HCT116 (cell line): ENCODE measurements around the gene CSF1R. TPM values are rescaled to one million over a fixed set of nuclear protein-coding genes. Genes with fewer than 3 reads are reported as not detected.

Source experiments
- ATAC-seq: fragments of 200-7000 bp; cut with Tn5 transposase; 2 replicates; pipeline ENCODE4 v1.9.1; 2020; ENCODE audit warnings: mild to moderate bottlenecking, moderate library complexity
- BruUV-seq: library from RNA; stranded (reverse); fragments of 400-500 nt; replicated peaks from 2 replicates; lab custom pipeline; 2021; lab: Mats Ljungman, UMichigan
- CTCF ChIA-PET: fragments of 300-600 bp; sonication (Branson Sonifier 250); formaldehyde crosslinking; loops from one replicate; lab custom pipeline; 2021; ENCODE audit warnings: antibody characterized with exemption; lab: Charles Lee
- POLR2A ChIA-PET: fragments of 300-600, 350-600 bp; sonication (Branson Sonifier 250); formaldehyde crosslinking; loops from one replicate; lab custom pipeline; 2021; ENCODE audit warnings: antibody characterized with exemption; lab: Charles Lee
- RAD21 ChIA-PET, 2 experiments: fragments of 300-600 bp; sonication (Branson Sonifier 250); formaldehyde crosslinking; loops; one replicate each; lab custom pipeline; 2023; ENCODE audit warnings: low total read pairs in 2 of 2; ENCODE audit not compliant: uncharacterized antibody in 2 of 2, unreplicated experiment in 2 of 2, low non-redundant PET in 1 of 2; lab: Charles Lee
- DNase-seq: peaks from one replicate; pipeline ENCODE4 v3.0.0-alpha.2; 2010; ENCODE audit warnings: low read depth, low spot score
- H2AFZ ChIP-seq: fragments of 200-600 bp; shearing (Covaris generic), sonication (generic); 2 replicates; pipeline ENCODE4 v1.6.1; 2017; ENCODE audit warnings: low read depth, mixed run types, mixed read lengths, antibody characterized with exemption, low read length; ENCODE audit not compliant: poor library complexity, severe bottlenecking
- H3K27ac ChIP-seq: 2 replicates; pipeline ENCODE4 v1.5.1; 2012; ENCODE audit warnings: low read depth, low read length
- H3K27me3 ChIP-seq: fragments of 200-600 bp; sonication (generic); 2 replicates; pipeline ENCODE4 v1.6.1; 2016; ENCODE audit warnings: mixed run types, low read length, mixed read lengths; ENCODE audit not compliant: insufficient read depth
- H3K36me3 ChIP-seq, 2 experiments: fragments of 200-500 bp in 1 of 2; fragments of 200-600 bp in 1 of 2; sonication (Bioruptor generic) in 1 of 2; sonication (generic) in 1 of 2; 2 replicates each; pipeline versions ENCODE4 v1.5.1 to v1.6.1; 2014 to 2016; ENCODE audit warnings: low read length in 2 of 2, inconsistent platforms in 1 of 2, mixed read lengths in 1 of 2, mixed run types in 1 of 2; ENCODE audit not compliant: insufficient read depth in 2 of 2, control insufficient read depth in 1 of 2
- H3K4me1 ChIP-seq, 2 experiments: fragments of 200-600 bp in 1 of 2; sonication (generic) in 1 of 2; 2 replicates each; pipeline versions ENCODE4 v1.5.1 to v1.6.1; 2012 to 2017; ENCODE audit warnings: low read length in 2 of 2, inconsistent platforms in 1 of 2, mild to moderate bottlenecking in 1 of 2, mixed read lengths in 1 of 2, mixed run types in 1 of 2, moderate library complexity in 1 of 2; ENCODE audit not compliant: insufficient read depth in 2 of 2, control insufficient read depth in 1 of 2
- H3K4me2 ChIP-seq: fragments of 200-600 bp; sonication (generic); 2 replicates; pipeline ENCODE4 v1.6.1; 2017; ENCODE audit warnings: mixed run types, low read length, mixed read lengths
- H3K4me3 ChIP-seq, 2 experiments: fragments of 200-600 bp in 1 of 2; sonication (generic) in 1 of 2; replicated peaks in 1 of 2; 2 replicates each; pipeline ENCODE4 v1.5.1; 2011 to 2016; ENCODE audit warnings: low read length in 2 of 2, control low read depth in 1 of 2, low read depth in 1 of 2, mild to moderate bottlenecking in 1 of 2, mixed read lengths in 1 of 2, mixed run types in 1 of 2
- H3K79me2 ChIP-seq: fragments of 200-600 bp; sonication (generic); 2 replicates; pipeline ENCODE4 v1.6.1; 2017; ENCODE audit warnings: mild to moderate bottlenecking, mixed run types, low read length, moderate library complexity, mixed read lengths; ENCODE audit not compliant: insufficient read depth
- H3K9ac ChIP-seq: fragments of 200-600 bp; sonication (generic); 2 replicates; pipeline ENCODE4 v1.6.1; 2016; ENCODE audit warnings: low read length, mixed read lengths
- H3K9me2 ChIP-seq: fragments of 200-600 bp; sonication (generic), shearing (Covaris generic); 2 replicates; pipeline ENCODE4 v1.6.1; 2017; ENCODE audit warnings: mixed run types, mild to moderate bottlenecking, moderate library complexity; ENCODE audit not compliant: insufficient read depth
- H3K9me3 ChIP-seq, 2 experiments: fragments of 200-500 bp in 1 of 2; fragments of 200-600 bp in 1 of 2; sonication (Bioruptor generic) in 1 of 2; sonication (generic) in 1 of 2; 2 replicates each; pipeline ENCODE4 v1.6.1; 2014 to 2017; ENCODE audit warnings: low read length in 2 of 2, mixed read lengths in 2 of 2, inconsistent platforms in 1 of 2, low read depth in 1 of 2, mild to moderate bottlenecking in 1 of 2, mixed run types in 1 of 2, moderate library complexity in 1 of 2; ENCODE audit not compliant: control insufficient read depth in 1 of 2, insufficient read depth in 1 of 2
- H4K20me1 ChIP-seq: fragments of 200-600 bp; sonication (generic), shearing (Covaris generic); 2 replicates; pipeline ENCODE4 v1.6.1; 2017; ENCODE audit warnings: mixed run types, mild to moderate bottlenecking, moderate library complexity; ENCODE audit not compliant: insufficient read depth
- ATF3 ChIP-seq: IDR thresholded peaks from 2 replicates; pipeline ENCODE4 v1.6.1; 2012
- CTCF ChIP-seq, 3 experiments: fragments of 200-600 bp in 1 of 3; sonication (generic) in 1 of 3; IDR thresholded peaks in 2 of 3; conservative IDR thresholded peaks in 1 of 3; 2 replicates each; pipeline ENCODE4 v1.5.1; 2012 to 2017; ENCODE audit warnings: low read depth in 2 of 3, low read length in 2 of 3, antibody characterized with exemption in 1 of 3, borderline replicate concordance in 1 of 3, control low read depth in 1 of 3, mild to moderate bottlenecking in 1 of 3, mixed read lengths in 1 of 3, mixed run types in 1 of 3, moderate library complexity in 1 of 3; ENCODE audit not compliant: insufficient read depth in 1 of 3
- EGR1 ChIP-seq: IDR thresholded peaks from 2 replicates; pipeline ENCODE4 v1.6.1; 2012; ENCODE audit warnings: low read depth
- ELF1 ChIP-seq: IDR thresholded peaks from 2 replicates; pipeline ENCODE4 v1.6.1; 2012; ENCODE audit warnings: low read depth, borderline replicate concordance
- EZH2phosphoT487 ChIP-seq: fragments of 200-600 bp; IDR thresholded peaks from 2 replicates; pipeline ENCODE4 v1.6.1; 2018; ENCODE audit warnings: antibody characterized with exemption, borderline replicate concordance
- JUND ChIP-seq: IDR thresholded peaks from 2 replicates; pipeline ENCODE4 v1.6.1; 2012
- MAX ChIP-seq: IDR thresholded peaks from 2 replicates; pipeline ENCODE4 v1.6.1; 2012
- POLR2AphosphoS5 ChIP-seq: IDR thresholded peaks from 2 replicates; pipeline ENCODE4 v1.6.1; 2011; ENCODE audit warnings: mild to moderate bottlenecking, low read depth, low read length, moderate library complexity
- REST ChIP-seq: IDR thresholded peaks from 2 replicates; pipeline ENCODE4 v1.6.1; 2012; ENCODE audit warnings: low read depth
- SIN3A ChIP-seq: IDR thresholded peaks from 2 replicates; pipeline ENCODE4 v1.6.1; 2012; ENCODE audit warnings: low read depth
- SRF ChIP-seq: IDR thresholded peaks from 2 replicates; pipeline ENCODE4 v1.6.1; 2012; ENCODE audit warnings: low read depth
- TCF7L2 ChIP-seq: IDR thresholded peaks from 2 replicates; pipeline ENCODE4 v1.7.0; 2011; ENCODE audit warnings: borderline replicate concordance, inconsistent platforms; ENCODE audit not compliant: insufficient read depth, insufficient read length; ENCODE audit errors: extremely low read depth
- ZBTB33 ChIP-seq: IDR thresholded peaks from 2 replicates; pipeline ENCODE4 v1.6.1; 2011; ENCODE audit warnings: mild to moderate bottlenecking, low read length, moderate library complexity; ENCODE audit not compliant: insufficient replicate concordance; ENCODE audit errors: extremely low read depth
- ZFX ChIP-seq: fragments of 450-650 bp; IDR thresholded peaks from 2 replicates; pipeline ENCODE4 v1.6.1; 2017
- intact Hi-C: fragments of 100-400 bp; cut with micrococcal nuclease; formaldehyde crosslinking; loops from 2 replicates; pipeline ENCODE4 v1.10.0; 2022
- total RNA-seq: library from RNA; stranded (reverse); gene quantifications from one replicate; pipeline ENCODE4 v1.2.1, GENCODE V29; 2021; ENCODE audit not compliant: unreplicated experiment

The CSF1R gene
- total RNA-seq, 1 experiment from 2014 or later = 0.17 TPM

GRCh38 chr5:150129454-150129812, 43.1 kb upstream of the CSF1R start (continued):
- TF ChIP-seq CTCF (IDR thresholded peaks at IDR 0.05 in 2 of 3, conservative IDR thresholded peaks at IDR 0.05 in 1 of 3; ENCODE audit: borderline replicate concordance in 1 of 3, insufficient read depth in 1 of 3, low read depth in 2 of 3, low read length in 2 of 3) (no peak), SIN3A (no peak), REST (no peak), POLR2AphosphoS5 (no peak), MAX (no peak), ZFX (no peak)

- Histone ChIP-seq H3K9me2 (no peaks in the 10 kb centered on the region), H3K9me3 (no peaks in the 10 kb centered on the region), H3K4me3 (no peak overlapping the region), H3K9ac (no peak overlapping the region), H3K4me2 (no peak overlapping the region), H3K4me1 (peaks cover 4 to 17% of the 10 kb centered on the region in 2 experiments; a peak in 3 of 4 replicates), H2AFZ (no peak overlapping the region), H4K20me1 (no peaks in the 10 kb centered on the region), H3K79me2 (no peaks in the 10 kb centered on the region), H3K27me3 (no peaks in the 10 kb centered on the region), H3K27ac (no peak overlapping the region), H3K36me3 (no peaks in the 10 kb centered on the region)
- DNase-seq (no peak), ATAC-seq (no peak)
- no TSS peak for BruUV-seq
- intact Hi-C loops = no loop called here
- ChIA-PET POLR2A (no interaction called here), RAD21 (no interaction called here), CTCF (no interaction called here)
- TF ChIP-seq JUND = no peak
- no peak for TF ChIP-seq ZBTB33
- TF ChIP-seq EGR1 = no peak
- TF ChIP-seq ELF1 = no peak
- TF ChIP-seq EZH2phosphoT487 = no peak
- TF ChIP-seq TCF7L2 = no peak
- no peak for TF ChIP-seq ATF3
- no peak for TF ChIP-seq SRF
- TF ChIP-seq REST = no peak
These were observed 40.5 kb upstream of the CSF1R start for GRCh38 chr5:150126921-150127265.
